Lower leg skin (tissue), 3 donors: Measurements from ENCODE around the gene NPTX2.

Experiments used
- POLR2A ChIP-seq, 2 donors: fragments of 450-650 bp; IDR thresholded peaks; one replicate each; pipeline ENCODE4 v1.6.1; 2016 to 2017; ENCODE audit warnings: antibody characterized with exemption in 2 of 2, mild to moderate bottlenecking in 1 of 2, moderate library complexity in 1 of 2
- TF ChIP-seq, protein P1 (sequence below), 3 donors: fragments of 450-650 bp; IDR thresholded peaks; one replicate each; pipeline ENCODE4 v1.5.1; 2016; ENCODE audit warnings: antibody characterized with exemption in 3 of 3, mild to moderate bottlenecking in 3 of 3, moderate library complexity in 2 of 3

- TF ChIP-seq, protein P1, sequence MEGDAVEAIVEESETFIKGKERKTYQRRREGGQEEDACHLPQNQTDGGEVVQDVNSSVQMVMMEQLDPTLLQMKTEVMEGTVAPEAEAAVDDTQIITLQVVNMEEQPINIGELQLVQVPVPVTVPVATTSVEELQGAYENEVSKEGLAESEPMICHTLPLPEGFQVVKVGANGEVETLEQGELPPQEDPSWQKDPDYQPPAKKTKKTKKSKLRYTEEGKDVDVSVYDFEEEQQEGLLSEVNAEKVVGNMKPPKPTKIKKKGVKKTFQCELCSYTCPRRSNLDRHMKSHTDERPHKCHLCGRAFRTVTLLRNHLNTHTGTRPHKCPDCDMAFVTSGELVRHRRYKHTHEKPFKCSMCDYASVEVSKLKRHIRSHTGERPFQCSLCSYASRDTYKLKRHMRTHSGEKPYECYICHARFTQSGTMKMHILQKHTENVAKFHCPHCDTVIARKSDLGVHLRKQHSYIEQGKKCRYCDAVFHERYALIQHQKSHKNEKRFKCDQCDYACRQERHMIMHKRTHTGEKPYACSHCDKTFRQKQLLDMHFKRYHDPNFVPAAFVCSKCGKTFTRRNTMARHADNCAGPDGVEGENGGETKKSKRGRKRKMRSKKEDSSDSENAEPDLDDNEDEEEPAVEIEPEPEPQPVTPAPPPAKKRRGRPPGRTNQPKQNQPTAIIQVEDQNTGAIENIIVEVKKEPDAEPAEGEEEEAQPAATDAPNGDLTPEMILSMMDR (IDR thresholded peaks at IDR 0.05), result no peak
- no peak for TF ChIP-seq POLR2A (IDR thresholded peaks at IDR 0.05)
Measured at GRCh38 chr7:98628418-98628817, 11.3 kb downstream of the NPTX2 start.
